Spleen (tissue), 7 donors: ENCODE data around the gene WDR64.

Experiments
- CTCF ChIP-seq, 11 experiments: fragments of 200-600 bp in 7 of 11; fragments of 450-650 bp in 4 of 11; sonication (generic) in 4 of 11; IDR thresholded peaks in 8 of 11; conservative IDR thresholded peaks in 3 of 11; 1 replicate in 7 of 11; 2 replicates in 4 of 11; pipeline versions ENCODE4 v1.4.0 to v1.8.0; 2016 to 2021; ENCODE audit warnings: antibody characterized with exemption in 11 of 11, inconsistent platforms in 4 of 11, mild to moderate bottlenecking in 1 of 11
- POLR2A ChIP-seq, 3 donors: fragments of 450-650 bp; IDR thresholded peaks; one replicate each; pipeline ENCODE4 v1.5.1; 2017; ENCODE audit warnings: antibody characterized with exemption in 3 of 3, mild to moderate bottlenecking in 1 of 3
- POLR2AphosphoS5 ChIP-seq, 3 donors: sonication (generic); formaldehyde crosslinking; IDR thresholded peaks; one replicate each; pipeline ENCODE4 v1.5.1; 2017; ENCODE audit warnings: antibody characterized with exemption in 3 of 3
- donor health status: DM: no; HTN: no; CAD: no; lungs with moderate emphysema.
- donor health status: DM: no; HTN: no; CAD: no.
- donor health status: DM: no; HTN: no; CAD: no.

GRCh38 chr1:241828463-241829021, 176.5 kb downstream of the WDR64 start:
- TF ChIP-seq CTCF (IDR thresholded peaks at IDR 0.05 in 8 of 11, conservative IDR thresholded peaks at IDR 0.05 in 3 of 11) (no peak), POLR2A (IDR thresholded peaks at IDR 0.05) (no peak), POLR2AphosphoS5 (IDR thresholded peaks at IDR 0.05) (no peak)
